Right lobe of liver (tissue), 4 donors: ENCODE results near the gene TUBAL3.

Experiments
- POLR2A ChIP-seq: fragments of 450-650 bp; IDR thresholded peaks from one replicate; pipeline ENCODE4 v1.6.1; 2017; ENCODE audit warnings: antibody characterized with exemption, mild to moderate bottlenecking
- TF ChIP-seq, protein P1 (sequence below), 4 donors: fragments of 200-600 bp in 3 of 4; fragments of 450-650 bp in 1 of 4; IDR thresholded peaks; one replicate each; pipeline versions ENCODE4 v1.5.1 to v1.8.0; 2016 to 2022; ENCODE audit warnings: antibody characterized with exemption in 4 of 4, mild to moderate bottlenecking in 2 of 4
- donor health status: DM: no; HTN: no; CAD: no.
- donor health status: DM: no; HTN: no; CAD: no.
- donor health status: DM: no; HTN: yes; CAD: no.

DNA sequence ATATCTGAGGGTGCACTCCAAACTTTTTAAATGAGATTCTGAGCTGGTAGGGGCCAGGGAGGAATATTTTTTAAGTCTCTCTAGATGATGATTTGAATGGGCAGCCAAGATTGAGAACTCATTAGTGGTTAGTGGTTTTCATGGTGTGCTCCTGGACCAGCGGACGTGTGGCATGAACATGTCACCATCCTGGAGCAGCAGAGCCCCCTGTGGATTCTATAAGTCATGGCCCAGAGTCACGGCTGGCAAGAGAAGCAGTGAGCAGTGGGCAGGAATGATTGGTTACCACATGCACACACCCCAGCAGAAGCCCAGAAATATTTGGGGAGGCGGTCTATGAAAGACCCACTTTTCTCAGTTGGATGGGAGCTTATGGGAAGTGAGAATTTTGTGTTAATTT is 61.1 kb downstream of the TUBAL3 start:
- TF ChIP-seq, protein P1, sequence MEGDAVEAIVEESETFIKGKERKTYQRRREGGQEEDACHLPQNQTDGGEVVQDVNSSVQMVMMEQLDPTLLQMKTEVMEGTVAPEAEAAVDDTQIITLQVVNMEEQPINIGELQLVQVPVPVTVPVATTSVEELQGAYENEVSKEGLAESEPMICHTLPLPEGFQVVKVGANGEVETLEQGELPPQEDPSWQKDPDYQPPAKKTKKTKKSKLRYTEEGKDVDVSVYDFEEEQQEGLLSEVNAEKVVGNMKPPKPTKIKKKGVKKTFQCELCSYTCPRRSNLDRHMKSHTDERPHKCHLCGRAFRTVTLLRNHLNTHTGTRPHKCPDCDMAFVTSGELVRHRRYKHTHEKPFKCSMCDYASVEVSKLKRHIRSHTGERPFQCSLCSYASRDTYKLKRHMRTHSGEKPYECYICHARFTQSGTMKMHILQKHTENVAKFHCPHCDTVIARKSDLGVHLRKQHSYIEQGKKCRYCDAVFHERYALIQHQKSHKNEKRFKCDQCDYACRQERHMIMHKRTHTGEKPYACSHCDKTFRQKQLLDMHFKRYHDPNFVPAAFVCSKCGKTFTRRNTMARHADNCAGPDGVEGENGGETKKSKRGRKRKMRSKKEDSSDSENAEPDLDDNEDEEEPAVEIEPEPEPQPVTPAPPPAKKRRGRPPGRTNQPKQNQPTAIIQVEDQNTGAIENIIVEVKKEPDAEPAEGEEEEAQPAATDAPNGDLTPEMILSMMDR (IDR thresholded peaks at IDR 0.05), result no peak
- no peak for TF ChIP-seq POLR2A
